HG03354 (cell line): ENCODE results near the gene SLA2.
"Not testable (repeated sequence)": the region's sequence is repeated elsewhere in the genome, so short reads cannot be mapped to it uniquely, and the experiment has no call there.

Experiments
- ATAC-seq: cut with Tn5 transposase; IDR thresholded peaks from one replicate; pipeline ENCODE4 v1.9.1; 2021; ENCODE audit warnings: mild to moderate bottlenecking; ENCODE audit not compliant: unreplicated experiment, poor library complexity, severe bottlenecking

SLA2 gene

GRCh38 chr20:36647196-36648121, 1.5 kb upstream of the SLA2 start:
- no peak for ATAC-seq

GRCh38 chr20:36646678-36647077, 682 bp upstream of the SLA2 start:
- no peak for ATAC-seq

GRCh38 chr20:36645353-36645752, 643 bp downstream of the SLA2 start:
- ATAC-seq, result no peak

- ATAC-seq, result no peak
These were observed 1.3 kb downstream of the SLA2 start for GRCh38 chr20:36644706-36645095.

- no peak for ATAC-seq
These were observed 1.8 kb downstream of the SLA2 start for GRCh38 chr20:36644032-36644705.

GRCh38 chr20:36642136-36642535, 3.9 kb downstream of the SLA2 start:
- ATAC-seq, result no peak

GRCh38 chr20:36641506-36641843, 4.5 kb downstream of the SLA2 start:
- ATAC-seq, result no peak

GRCh38 chr20:36638876-36639400, 7.1 kb downstream of the SLA2 start:
- not testable (repeated sequence) for ATAC-seq

- ATAC-seq, result no peak
These were observed 11.7 kb downstream of the SLA2 start for GRCh38 chr20:36634342-36634741.

- no peak for ATAC-seq
These were observed 12.7 kb downstream of the SLA2 start for GRCh38 chr20:36633285-36633772.

GRCh38 chr20:36632487-36633284, 13.3 kb downstream of the SLA2 start:
- no peak for ATAC-seq

GRCh38 chr20:36632147-36632486, 13.9 kb downstream of the SLA2 start:
- ATAC-seq, result no peak

GRCh38 chr20:36631646-36632045, 14.3 kb downstream of the SLA2 start:
- ATAC-seq, result no peak

GRCh38 chr20:36629719-36630681, 16.0 kb downstream of the SLA2 start:
- ATAC-seq, result peak; percentile 65

GRCh38 chr20:36628076-36628475, 17.9 kb downstream of the SLA2 start:
- no peak for ATAC-seq

- no peak for ATAC-seq
These were observed 21.1 kb downstream of the SLA2 start for GRCh38 chr20:36624944-36625324.

GRCh38 chr20:36624068-36624943, 21.7 kb downstream of the SLA2 start:
- no peak for ATAC-seq

GRCh38 chr20:36623444-36623843, 22.6 kb downstream of the SLA2 start:
- ATAC-seq, result no peak
